Measurements from ENCODE around the gene DNAJC3. TPM values are rescaled to one million over a fixed set of nuclear protein-coding genes. Genes with fewer than 3 reads are reported as not detected.

The DNAJC3 gene
- total RNA-seq, 1 donor from 2014 or later: 17.4 TPM

GRCh38 chr13:95636853-95637252 is 40.1 kb upstream of the DNAJC3 start:
- Mint-ChIP-seq H3K36me3 (ENCODE audit: low read depth) (no peaks in the 10 kb centered on the region), H3K4me1 (peaks cover 3% of the 10 kb centered on the region), H3K27ac (no peak overlapping the region), H3K4me3 (no peak overlapping the region), H3K27me3 (peaks cover 27% of the 10 kb centered on the region), H3K9me3 (no peaks in the 10 kb centered on the region)
- no peak for TF ChIP-seq CTCF (IDR thresholded peaks at IDR 0.05)
- DNase-seq (no peak), ATAC-seq (ENCODE audit: low read depth) (no peak)
- ChIA-PET POLR2A (no interaction called here), CTCF (no interaction called here)
- intact Hi-C loops (cut with micrococcal nuclease): no loop called here

GRCh38 chr13:95641291-95642027 is 35.5 kb upstream of the DNAJC3 start:
- intact Hi-C loops (cut with micrococcal nuclease): no loop called here
- ChIA-PET POLR2A (no interaction called here), CTCF (no interaction called here)
- peaks cover 13% of the 10 kb centered on the region for H3K4me1 Mint-ChIP-seq
- H3K4me3 Mint-ChIP-seq: no peak overlapping the region
- ATAC-seq (ENCODE audit: low read depth): no peak
- no peaks in the 10 kb centered on the region for H3K9me3 Mint-ChIP-seq
- no peak for DNase-seq
- no peak overlapping the region for H3K27ac Mint-ChIP-seq
- no peak for TF ChIP-seq CTCF (IDR thresholded peaks at IDR 0.05)
- H3K36me3 Mint-ChIP-seq (ENCODE audit: low read depth): no peaks in the 10 kb centered on the region
- H3K27me3 Mint-ChIP-seq: peaks cover 37% of the 10 kb centered on the region

- ATAC-seq (ENCODE audit: low read depth): no peak
- Mint-ChIP-seq H3K27me3 (peaks cover 37% of the 10 kb centered on the region), H3K9me3 (no peaks in the 10 kb centered on the region), H3K27ac (no peak overlapping the region), H3K4me1 (peaks cover 13% of the 10 kb centered on the region), H3K36me3 (ENCODE audit: low read depth) (no peaks in the 10 kb centered on the region), H3K4me3 (no peak overlapping the region)
- TF ChIP-seq CTCF (IDR thresholded peaks at IDR 0.05): no peak
- no peak for DNase-seq
- intact Hi-C loops (cut with micrococcal nuclease): no loop called here
- ChIA-PET CTCF (no interaction called here), POLR2A (no interaction called here)
Observed at GRCh38 chr13:95642028-95642621, 34.8 kb upstream of the DNAJC3 start.

- ATAC-seq (ENCODE audit: low read depth) (no peak), DNase-seq (no peak)
- Mint-ChIP-seq H3K4me3 (no peak overlapping the region), H3K36me3 (ENCODE audit: low read depth) (no peaks in the 10 kb centered on the region), H3K4me1 (peaks cover 13% of the 10 kb centered on the region), H3K27me3 (peaks cover 41% of the 10 kb centered on the region), H3K27ac (no peak overlapping the region), H3K9me3 (no peaks in the 10 kb centered on the region)
- ChIA-PET CTCF (no interaction called here), POLR2A (no interaction called here)
- no peak for TF ChIP-seq CTCF (IDR thresholded peaks at IDR 0.05)
- intact Hi-C loops (cut with micrococcal nuclease): no loop called here
Observed at GRCh38 chr13:95642999-95643398, 33.9 kb upstream of the DNAJC3 start.

- ATAC-seq (ENCODE audit: low read depth) (no peak), DNase-seq (no peak)
- Mint-ChIP-seq H3K27ac (no peak overlapping the region), H3K9me3 (no peaks in the 10 kb centered on the region), H3K27me3 (peaks cover 40% of the 10 kb centered on the region), H3K36me3 (ENCODE audit: low read depth) (no peaks in the 10 kb centered on the region), H3K4me1 (peaks cover 13% of the 10 kb centered on the region), H3K4me3 (peak overlapping the region; percentile 59)
- CTCF ChIA-PET: no interaction called here
- POLR2A ChIA-PET: no interaction called here
- intact Hi-C loops (cut with micrococcal nuclease): no loop called here
- no peak for TF ChIP-seq CTCF (IDR thresholded peaks at IDR 0.05)
Observed at GRCh38 chr13:95643571-95643935, 33.4 kb upstream of the DNAJC3 start.
